GM21619 (cell line): ENCODE measurements around the gene INPP4A.

Experiments
- ATAC-seq: cut with Tn5 transposase; IDR thresholded peaks from one replicate; pipeline ENCODE4 v1.9.1; 2021; ENCODE audit not compliant: unreplicated experiment

Gene INPP4A

GRCh38 chr2:98608116-98608961 lies 163.7 kb downstream of the INPP4A start, which contains the start of the genes COA5 and UNC50:
TSS of gene COA5 (minus strand) at chr2:98608512. CDS start at chr2:98608405, 107 bp downstream.
TSS of gene UNC50 (plus strand) at chr2:98608589. CDS start at chr2:98609760, 1,171 bp downstream.
- ATAC-seq: peak; percentile 88

- ATAC-seq: peak; percentile 9
These were observed 164.4 kb downstream of the INPP4A start for GRCh38 chr2:98608962-98609604.

- no peak for ATAC-seq
These were observed 169.5 kb downstream of the INPP4A start for GRCh38 chr2:98614024-98614739.

- ATAC-seq: no peak
These were observed 170.8 kb downstream of the INPP4A start for GRCh38 chr2:98615481-98615880.

- no peak for ATAC-seq
These were observed 172.5 kb downstream of the INPP4A start for GRCh38 chr2:98617149-98617548.

- no peak for ATAC-seq
These were observed 179.0 kb downstream of the INPP4A start for GRCh38 chr2:98623657-98624056.

GRCh38 chr2:98632351-98632750 lies 187.7 kb downstream of the INPP4A start:
- ATAC-seq: no peak

- ATAC-seq: no peak
These were observed 189.9 kb downstream of the INPP4A start for GRCh38 chr2:98634406-98635092.

- peak; percentile 90 for ATAC-seq
These were observed 192.9 kb downstream of the INPP4A start for GRCh38 chr2:98637401-98638147.

GRCh38 chr2:98643496-98644100 lies 198.9 kb downstream of the INPP4A start:
- ATAC-seq: no peak
